Muscle layer of colon (tissue), 2 donors: ENCODE measurements around the gene GSTCD.
"Not testable (repeated sequence)": the region's sequence is repeated elsewhere in the genome, so short reads cannot be mapped to it uniquely, and the experiment has no call there.

Source experiments
- H3K27ac ChIP-seq: one replicate; pipeline ENCODE4 v1.7.0; 2013; ENCODE audit warnings: low read depth, mild to moderate bottlenecking, low read length, moderate library complexity
- H3K27me3 ChIP-seq, 2 donors: one replicate each; pipeline ENCODE4 v1.7.0; 2013; ENCODE audit warnings: low read length in 2 of 2, mild to moderate bottlenecking in 2 of 2; ENCODE audit not compliant: insufficient read depth in 2 of 2, control insufficient read depth in 1 of 2
- H3K36me3 ChIP-seq: one replicate; pipeline ENCODE4 v1.7.0; 2013; ENCODE audit warnings: mild to moderate bottlenecking, low read length; ENCODE audit not compliant: insufficient read depth
- H3K4me1 ChIP-seq: one replicate; pipeline ENCODE4 v1.7.0; 2013; ENCODE audit warnings: mild to moderate bottlenecking, low read length; ENCODE audit not compliant: insufficient read depth
- H3K4me3 ChIP-seq, 2 donors: one replicate each; pipeline ENCODE4 v1.7.0; 2013; ENCODE audit warnings: low read length in 2 of 2, low read depth in 1 of 2, mild to moderate bottlenecking in 1 of 2, moderate library complexity in 1 of 2
- H3K9ac ChIP-seq: one replicate; pipeline ENCODE4 v1.7.0; 2013; ENCODE audit warnings: low read length
- H3K9me3 ChIP-seq: one replicate; pipeline ENCODE4 v1.7.0; 2013; ENCODE audit warnings: mild to moderate bottlenecking, low read length
- donor health status: abdominal sarcoma.
- donor health status: Adenocarcinoma of cecum.

GSTCD gene

DNA sequence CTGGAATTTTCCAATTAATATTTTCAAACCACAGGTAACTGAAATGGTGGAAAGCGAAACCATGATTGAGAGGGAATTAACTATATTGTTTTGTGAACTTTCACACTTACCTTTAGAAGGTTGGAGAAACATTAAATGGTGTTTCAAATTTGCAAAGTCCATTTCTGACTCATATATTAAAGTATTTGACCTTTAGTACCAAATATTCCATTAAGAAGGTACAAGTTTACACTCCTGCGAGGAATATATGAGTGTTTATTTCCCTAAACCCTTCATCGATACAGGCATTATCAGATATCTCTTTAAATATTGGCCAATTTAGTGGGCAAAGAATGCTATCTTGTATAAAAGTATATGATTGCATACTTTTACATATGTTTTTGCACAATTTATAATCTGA lies 142.6 kb downstream of the GSTCD start:
- no peaks in the 10 kb centered on the region for H3K9me3 ChIP-seq
- no peaks in the 10 kb centered on the region for H3K36me3 ChIP-seq
- no peak overlapping the region for H3K9ac ChIP-seq
- H3K4me1 ChIP-seq: no peaks in the 10 kb centered on the region
- H3K27me3 ChIP-seq: no peaks in the 10 kb centered on the region
- no peak overlapping the region for H3K27ac ChIP-seq
- no peak overlapping the region for H3K4me3 ChIP-seq

DNA sequence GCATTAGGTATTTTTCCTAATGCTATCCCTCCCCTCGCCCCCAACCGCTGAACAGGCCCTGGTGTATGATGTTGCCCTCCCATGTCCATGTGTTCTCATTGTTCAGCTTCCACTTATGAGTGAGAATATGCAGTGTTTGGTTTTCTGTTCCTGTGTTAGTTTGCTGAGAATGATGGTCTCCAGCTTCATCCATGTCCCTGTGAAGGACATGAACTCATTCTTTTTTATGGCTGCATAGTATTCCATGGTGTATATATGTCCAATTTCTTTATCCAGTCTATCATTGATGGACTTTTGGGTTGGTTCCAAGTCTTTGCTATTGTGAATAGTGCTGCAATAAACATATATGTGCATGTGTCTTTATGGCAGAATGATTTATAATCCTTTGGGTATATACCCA lies 143.6 kb downstream of the GSTCD start:
- not testable (repeated sequence) for H3K4me3 ChIP-seq, H3K27me3 ChIP-seq, H3K9me3 ChIP-seq

DNA sequence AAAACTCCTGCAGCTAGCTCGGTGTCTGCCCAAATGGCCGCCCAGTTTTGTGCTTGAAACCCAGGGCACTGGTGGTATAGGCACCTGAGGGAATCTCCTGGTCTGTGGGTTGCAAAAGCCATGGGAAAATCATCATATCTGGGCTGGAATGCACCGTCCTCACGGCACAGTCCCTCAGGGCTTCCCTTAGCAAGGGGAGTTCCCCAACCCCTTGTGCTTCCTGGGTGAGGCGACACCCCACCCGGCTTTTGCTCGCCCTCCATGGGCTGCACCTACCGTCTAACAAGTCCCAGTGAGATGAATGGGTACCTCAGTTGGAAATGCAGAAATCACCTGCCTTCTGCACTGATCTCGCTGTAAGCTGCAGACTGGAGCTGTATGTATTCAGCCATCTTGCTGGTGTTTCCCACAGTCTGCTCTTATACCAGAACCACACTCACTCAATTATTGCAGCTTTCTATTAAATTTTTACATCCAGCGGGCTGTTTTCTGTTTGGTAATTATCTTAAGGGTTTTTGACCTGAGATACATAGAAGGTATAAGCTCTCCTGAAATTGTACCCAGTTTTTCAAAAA lies 150.0 kb downstream of the GSTCD start:
- no peak overlapping the region for H3K4me3 ChIP-seq
- no peak overlapping the region for H3K9ac ChIP-seq
- H3K36me3 ChIP-seq: no peaks in the 10 kb centered on the region
- H3K27ac ChIP-seq: no peak overlapping the region
- H3K9me3 ChIP-seq: no peaks in the 10 kb centered on the region
- H3K4me1 ChIP-seq: no peaks in the 10 kb centered on the region
- H3K27me3 ChIP-seq: no peaks in the 10 kb centered on the region

More for the DNA sequence above, 143.6 kb downstream of the GSTCD start:
- H3K27ac ChIP-seq, H3K9ac ChIP-seq, H3K36me3 ChIP-seq, H3K4me1 ChIP-seq: not testable (repeated sequence)

DNA sequence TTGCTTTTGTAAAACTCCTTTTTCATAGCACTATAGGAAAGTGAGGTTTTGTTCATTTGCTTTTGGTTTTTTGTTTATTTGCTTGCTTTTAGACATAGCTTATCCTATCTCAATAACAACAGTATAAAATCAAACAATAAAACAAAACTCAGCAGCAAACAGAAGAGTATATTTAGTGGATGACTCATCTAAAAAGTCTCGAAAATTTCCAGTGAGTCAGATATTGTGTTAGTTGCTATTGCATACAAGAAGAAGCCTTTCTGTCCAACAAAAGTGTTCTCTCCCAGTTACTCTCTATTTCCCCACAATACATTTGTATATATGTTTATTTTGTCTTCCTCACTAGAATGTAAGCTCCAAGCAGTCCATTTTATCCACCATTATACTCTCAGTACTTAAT lies 150.6 kb downstream of the GSTCD start:
- H3K27ac ChIP-seq: no peak overlapping the region
- no peaks in the 10 kb centered on the region for H3K9me3 ChIP-seq
- no peaks in the 10 kb centered on the region for H3K27me3 ChIP-seq
- H3K4me3 ChIP-seq: no peak overlapping the region
- no peaks in the 10 kb centered on the region for H3K36me3 ChIP-seq
- H3K9ac ChIP-seq: no peak overlapping the region
- H3K4me1 ChIP-seq: no peaks in the 10 kb centered on the region

DNA sequence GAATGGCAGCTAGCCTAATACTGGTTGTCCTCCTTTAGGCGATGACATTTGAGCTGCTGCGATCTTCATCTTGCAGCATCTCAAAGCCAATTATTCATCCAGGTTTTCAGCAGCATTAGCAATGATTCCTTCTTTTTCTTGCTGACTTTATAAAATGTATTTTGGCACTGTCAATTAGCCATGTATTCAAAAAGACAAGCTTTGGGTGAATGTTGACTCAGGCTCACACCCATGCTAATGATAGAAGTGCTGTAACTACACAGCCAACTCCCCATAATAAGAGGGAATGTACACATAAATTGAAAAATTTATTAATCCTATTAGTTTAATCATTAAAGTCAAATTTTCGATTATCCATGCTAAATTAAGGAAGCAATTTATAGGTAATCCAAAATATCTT lies 162.4 kb downstream of the GSTCD start:
- Histone ChIP-seq H3K9ac (no peak overlapping the region), H3K27ac (no peak overlapping the region), H3K27me3 (no peaks in the 10 kb centered on the region), H3K4me1 (no peaks in the 10 kb centered on the region), H3K36me3 (no peaks in the 10 kb centered on the region), H3K9me3 (no peaks in the 10 kb centered on the region), H3K4me3 (no peak overlapping the region)

DNA sequence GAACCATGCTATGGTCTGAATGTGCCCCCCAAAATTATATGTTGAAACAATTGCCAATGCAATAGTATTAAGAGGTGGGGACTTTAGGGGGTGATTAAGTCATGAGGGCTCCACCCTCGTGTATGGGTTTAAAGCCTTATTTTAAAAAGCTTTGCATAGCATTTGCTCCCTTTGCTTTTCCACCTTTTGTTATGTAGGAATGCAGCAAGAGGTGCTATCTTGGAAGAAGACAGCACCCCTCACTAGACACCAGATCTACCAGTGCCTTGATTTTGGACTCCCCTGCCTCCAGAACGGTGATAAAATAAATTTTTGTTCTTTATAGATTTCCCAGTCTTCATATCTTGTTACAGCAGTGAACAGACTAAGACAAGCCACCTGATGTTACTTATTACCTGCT lies 163.4 kb downstream of the GSTCD start:
- Histone ChIP-seq H3K9ac (no peak overlapping the region), H3K36me3 (no peaks in the 10 kb centered on the region), H3K9me3 (no peaks in the 10 kb centered on the region), H3K4me3 (no peak overlapping the region), H3K27ac (no peak overlapping the region), H3K4me1 (no peaks in the 10 kb centered on the region), H3K27me3 (no peaks in the 10 kb centered on the region)

DNA sequence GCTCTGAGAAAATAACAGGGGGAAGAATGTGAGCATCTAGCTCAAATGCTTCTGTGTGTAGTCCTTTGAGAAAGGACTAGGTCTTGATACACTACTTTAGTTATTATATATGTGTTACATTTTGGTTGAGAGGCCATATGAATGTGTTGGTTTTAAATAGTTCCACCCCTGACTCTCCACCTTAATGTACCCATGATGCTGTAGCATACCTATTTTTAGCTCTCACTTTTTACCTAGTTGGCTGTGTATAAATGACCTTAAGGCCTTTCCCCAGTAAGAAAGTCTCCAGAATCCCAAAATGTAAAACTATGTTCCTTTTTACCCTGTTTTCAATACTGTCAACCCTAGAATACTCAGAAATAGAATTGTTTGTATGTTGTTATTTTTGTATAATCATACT lies 166.6 kb downstream of the GSTCD start:
- no peaks in the 10 kb centered on the region for H3K9me3 ChIP-seq
- H3K4me3 ChIP-seq: no peak overlapping the region
- H3K36me3 ChIP-seq: no peaks in the 10 kb centered on the region
- no peak overlapping the region for H3K9ac ChIP-seq
- no peaks in the 10 kb centered on the region for H3K4me1 ChIP-seq
- H3K27me3 ChIP-seq: no peaks in the 10 kb centered on the region
- no peak overlapping the region for H3K27ac ChIP-seq

DNA sequence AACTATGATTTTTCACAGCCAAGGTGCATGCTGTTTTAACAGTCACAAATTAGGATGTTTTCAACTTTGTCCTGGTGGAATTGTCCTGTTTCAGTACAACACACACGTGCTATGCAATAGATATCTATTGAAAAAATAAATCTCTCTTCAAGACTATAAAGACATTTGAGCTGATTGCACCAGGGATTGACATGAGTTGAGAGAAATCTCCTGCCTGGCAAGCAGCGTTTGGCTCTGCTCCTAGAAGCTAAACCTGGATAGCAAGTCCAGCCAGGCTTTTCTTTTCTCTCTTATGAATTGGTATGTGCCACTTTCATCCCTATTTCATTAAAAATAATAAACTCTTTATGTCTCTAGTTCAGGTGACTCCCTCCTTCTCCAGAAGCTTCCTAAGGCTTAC lies 170.1 kb downstream of the GSTCD start:
- Histone ChIP-seq H3K36me3 (no peaks in the 10 kb centered on the region), H3K27ac (no peak overlapping the region), H3K9ac (no peak overlapping the region), H3K27me3 (no peaks in the 10 kb centered on the region), H3K4me3 (no peak overlapping the region), H3K9me3 (no peaks in the 10 kb centered on the region), H3K4me1 (no peaks in the 10 kb centered on the region)

DNA sequence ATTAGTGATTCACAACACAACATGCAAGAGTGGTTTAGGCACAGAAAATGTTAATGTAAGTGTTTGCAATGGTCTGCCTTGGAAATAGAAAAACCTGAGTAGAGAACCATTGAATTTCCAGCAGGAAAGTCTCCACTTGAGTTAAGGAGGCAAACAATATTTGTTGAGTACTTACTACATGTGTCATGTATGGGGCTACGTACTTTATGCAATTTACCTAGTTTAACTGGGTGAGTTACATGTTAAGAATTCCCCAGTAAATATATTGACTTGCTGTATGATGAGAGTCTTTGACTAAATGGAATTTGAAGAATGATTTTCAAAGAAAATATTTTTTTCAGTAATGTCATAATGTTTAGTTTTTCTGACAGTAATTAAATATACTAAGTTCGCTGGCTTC lies 178.9 kb downstream of the GSTCD start:
- Histone ChIP-seq H3K9ac (no peak overlapping the region), H3K27me3 (no peaks in the 10 kb centered on the region), H3K9me3 (no peaks in the 10 kb centered on the region), H3K36me3 (no peaks in the 10 kb centered on the region), H3K27ac (no peak overlapping the region), H3K4me1 (no peaks in the 10 kb centered on the region), H3K4me3 (no peak overlapping the region)

DNA sequence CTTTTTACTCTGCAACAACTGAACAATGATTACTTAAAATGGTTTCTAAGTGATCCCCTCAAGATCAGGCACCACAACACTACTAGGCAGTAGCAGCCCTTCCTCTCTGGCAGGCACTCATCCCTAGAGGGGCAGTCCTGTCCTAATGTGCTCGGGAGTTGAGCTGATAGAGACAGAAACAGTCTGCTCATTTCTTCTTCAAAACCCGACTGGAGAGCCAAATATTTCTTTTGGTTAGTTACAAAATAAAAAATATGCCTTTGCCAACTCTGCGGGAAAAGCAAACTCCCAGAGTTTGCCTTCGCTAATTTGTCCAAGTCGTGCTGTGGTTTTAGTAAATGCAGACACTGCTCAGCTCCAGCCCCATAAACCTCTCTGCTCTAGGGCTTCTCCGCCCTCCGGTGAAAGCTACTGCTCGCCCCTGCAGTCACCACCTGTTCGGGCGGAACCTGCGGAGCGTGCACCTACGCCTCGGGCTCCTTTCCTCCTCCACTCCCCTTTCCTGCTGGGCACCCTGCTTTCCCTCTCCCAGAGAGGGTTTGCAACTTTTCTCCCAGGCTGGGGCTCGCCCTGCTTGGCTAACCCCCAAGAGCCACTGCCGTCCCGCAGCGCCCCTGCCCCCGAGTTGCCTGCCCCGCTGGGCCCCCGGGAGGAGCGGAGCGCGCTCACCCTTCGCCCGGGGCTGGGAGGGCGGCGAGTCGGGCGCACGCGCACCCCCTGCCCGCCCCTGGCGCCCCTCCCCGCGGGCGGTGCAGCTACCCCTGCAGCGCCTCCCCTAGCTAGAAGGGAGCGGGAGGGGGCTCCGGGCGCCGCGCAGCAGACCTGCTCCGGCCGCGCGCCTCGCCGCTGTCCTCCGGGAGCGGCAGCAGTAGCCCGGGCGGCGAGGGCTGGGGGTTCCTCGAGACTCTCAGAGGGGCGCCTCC lies 186.3 kb downstream of the GSTCD start, which contains the start of gene NPNT:
Gene NPNT, plus strand, starts transcription at position 812 of the 923 bp plus-strand sequence. CDS start 182 bp downstream, outside the sequence.
- peaks cover 4 to 26% of the 10 kb centered on the region in 2 donors for H3K27me3 ChIP-seq
- H3K4me3 ChIP-seq: peak within 1 kb of the TSS; percentile 26 to 35
- no peaks in the 10 kb centered on the region for H3K4me1 ChIP-seq
- no peak within 1 kb of the TSS for H3K9ac ChIP-seq
- no peak within 1 kb of the TSS for H3K27ac ChIP-seq
- H3K9me3 ChIP-seq: no peaks in the 10 kb centered on the region
- no peaks in the 10 kb centered on the region for H3K36me3 ChIP-seq

DNA sequence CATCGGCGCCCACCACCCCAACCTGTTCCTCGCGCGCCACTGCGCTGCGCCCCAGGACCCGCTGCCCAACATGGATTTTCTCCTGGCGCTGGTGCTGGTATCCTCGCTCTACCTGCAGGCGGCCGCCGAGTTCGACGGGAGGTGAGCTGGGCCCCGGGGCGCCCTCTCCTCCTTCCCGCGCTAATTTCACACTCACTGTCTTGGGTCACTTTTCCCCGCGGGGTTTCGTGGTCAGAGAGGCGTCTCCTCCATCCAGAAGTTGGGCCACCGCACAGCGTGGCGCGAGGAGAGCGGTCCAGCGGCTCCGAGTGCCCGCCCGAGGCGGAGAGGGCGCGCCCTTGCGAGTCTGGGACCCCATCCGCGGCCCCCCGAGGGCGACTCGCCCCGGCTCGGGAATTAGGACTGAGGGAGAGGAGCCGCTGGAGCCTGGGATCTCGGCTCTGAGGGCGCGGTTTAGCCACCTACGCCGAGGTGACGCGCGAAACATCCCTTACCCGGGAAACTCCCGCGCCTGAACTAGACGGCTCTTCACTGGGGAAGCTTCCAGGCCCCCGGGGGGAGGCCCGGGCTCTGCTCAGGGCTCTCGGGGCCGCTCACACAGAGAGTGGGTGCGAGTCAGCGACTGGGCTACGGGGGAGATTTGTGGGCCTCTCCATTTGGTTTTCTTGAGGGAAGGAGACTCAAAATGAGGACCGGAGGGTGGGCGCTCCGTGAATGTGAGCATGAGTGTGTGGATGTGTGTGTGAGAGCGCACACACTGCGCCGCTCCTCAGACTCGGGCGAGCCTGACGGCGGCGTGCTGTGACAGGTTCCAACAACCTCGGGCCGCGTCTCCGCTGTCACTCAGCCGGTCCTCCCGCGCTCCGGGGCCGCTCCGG lies 187.2 kb downstream of the GSTCD start:
- no peak overlapping the region for H3K9ac ChIP-seq
- H3K27ac ChIP-seq: no peak overlapping the region
- H3K4me3 ChIP-seq: peak overlapping the region; percentile 26 to 35
- peaks cover 4 to 26% of the 10 kb centered on the region in 2 donors for H3K27me3 ChIP-seq
- H3K36me3 ChIP-seq: no peaks in the 10 kb centered on the region
- no peaks in the 10 kb centered on the region for H3K9me3 ChIP-seq
- H3K4me1 ChIP-seq: no peaks in the 10 kb centered on the region
